SK-N-SH treated with all-trans-retinoic acid at 6 μM for 48 hours (cell line): ENCODE results near the gene GTF3A.

Experiments
- ATAC-seq: fragments of 200-7000 bp; cut with Tn5 transposase; 3 replicates; pipeline ENCODE4 v1.9.1; 2020; ENCODE audit warnings: mild to moderate bottlenecking, moderate library complexity
- ARNTL ChIP-seq: fragments of 450-650 bp; formaldehyde crosslinking; IDR thresholded peaks from 2 replicates; pipeline ENCODE4 v1.5.0; 2020; ENCODE audit warnings: low read depth, mild to moderate bottlenecking, moderate library complexity, borderline replicate concordance
- BACH2 ChIP-seq: fragments of 250-450 bp; sonication (Bioruptor Pico); IDR thresholded peaks from 2 replicates; pipeline ENCODE4 v1.9.0; 2021; ENCODE audit warnings: mild to moderate bottlenecking, borderline replicate concordance
- CSDC2 ChIP-seq: fragments of 250-450 bp; sonication (Bioruptor Pico); IDR thresholded peaks from 2 replicates; pipeline ENCODE4 v1.5.0; 2020; ENCODE audit warnings: mild to moderate bottlenecking, moderate library complexity
- ESRRG ChIP-seq: fragments of 250-450 bp; sonication (Bioruptor Pico); IDR thresholded peaks from 2 replicates; pipeline ENCODE4 v1.6.1; 2021; ENCODE audit warnings: mild to moderate bottlenecking
- GLIS3 ChIP-seq: fragments of 250-450 bp; sonication (Bioruptor Pico); IDR thresholded peaks from 2 replicates; pipeline ENCODE4 v1.5.0; 2020; ENCODE audit warnings: mild to moderate bottlenecking, moderate library complexity
- ISL1 ChIP-seq: fragments of 250-450 bp; sonication (Bioruptor Pico); IDR thresholded peaks from 2 replicates; pipeline ENCODE4 v2.1.2; 2022; ENCODE audit warnings: mild to moderate bottlenecking, moderate library complexity
- OSR1 ChIP-seq: fragments of 250-450 bp; sonication (Bioruptor Pico); IDR thresholded peaks from 2 replicates; pipeline ENCODE4 v1.8.0; 2022; ENCODE audit warnings: moderate library complexity, mild to moderate bottlenecking, inconsistent platforms
- PATZ1 ChIP-seq: fragments of 250-450 bp; sonication (Bioruptor Pico); IDR thresholded peaks from 2 replicates; pipeline ENCODE4 v1.8.0; 2020; ENCODE audit warnings: mild to moderate bottlenecking, moderate library complexity, borderline replicate concordance
- PPARA ChIP-seq: fragments of 250-450 bp; sonication (Bioruptor Pico); IDR thresholded peaks from 2 replicates; pipeline ENCODE4 v1.5.0; 2020; ENCODE audit warnings: mild to moderate bottlenecking, borderline replicate concordance
- RARB ChIP-seq: fragments of 250-450 bp; sonication (Bioruptor Pico); IDR thresholded peaks from 2 replicates; pipeline ENCODE4 v1.8.0; 2021; ENCODE audit warnings: mild to moderate bottlenecking, moderate library complexity
- TCF4 ChIP-seq: fragments of 250-450 bp; sonication (Bioruptor Pico); IDR thresholded peaks from 2 replicates; pipeline ENCODE4 v1.8.0; 2021; ENCODE audit warnings: mild to moderate bottlenecking, moderate library complexity, borderline replicate concordance
- TOX ChIP-seq: fragments of 250-450 bp; sonication (Bioruptor Pico); IDR thresholded peaks from 2 replicates; pipeline ENCODE4 v1.8.0; 2021; ENCODE audit warnings: mild to moderate bottlenecking, moderate library complexity, borderline replicate concordance
- TSHZ2 ChIP-seq: fragments of 250-450 bp; sonication (Bioruptor Pico); IDR thresholded peaks from 2 replicates; pipeline ENCODE4 v1.5.0; 2020; ENCODE audit warnings: mild to moderate bottlenecking, moderate library complexity
- ZC3H10 ChIP-seq: fragments of 250-450 bp; sonication (Bioruptor Pico); IDR thresholded peaks from 2 replicates; pipeline ENCODE4 v1.5.1; 2021; ENCODE audit warnings: mild to moderate bottlenecking, moderate library complexity
- ZFP3 ChIP-seq: fragments of 250-450 bp; sonication (Bioruptor Pico); IDR thresholded peaks from 2 replicates; pipeline ENCODE4 v1.5.0; 2020; ENCODE audit warnings: mild to moderate bottlenecking, moderate library complexity
- ZNF70 ChIP-seq: fragments of 450-650 bp; formaldehyde crosslinking; IDR thresholded peaks from 2 replicates; pipeline ENCODE4 v1.5.0; 2020; ENCODE audit warnings: mild to moderate bottlenecking, moderate library complexity
- ZNF8 ChIP-seq: fragments of 450-650 bp; formaldehyde crosslinking; IDR thresholded peaks from 2 replicates; pipeline ENCODE4 v1.5.0; 2020; ENCODE audit warnings: mild to moderate bottlenecking, moderate library complexity
- TF ChIP-seq, protein P1 (sequence below): fragments of 250-450 bp; sonication (Bioruptor Pico); IDR thresholded peaks from 2 replicates; pipeline ENCODE4 v1.8.0; 2021; ENCODE audit warnings: low read depth, mild to moderate bottlenecking, moderate library complexity, borderline replicate concordance

GTF3A gene

DNA sequence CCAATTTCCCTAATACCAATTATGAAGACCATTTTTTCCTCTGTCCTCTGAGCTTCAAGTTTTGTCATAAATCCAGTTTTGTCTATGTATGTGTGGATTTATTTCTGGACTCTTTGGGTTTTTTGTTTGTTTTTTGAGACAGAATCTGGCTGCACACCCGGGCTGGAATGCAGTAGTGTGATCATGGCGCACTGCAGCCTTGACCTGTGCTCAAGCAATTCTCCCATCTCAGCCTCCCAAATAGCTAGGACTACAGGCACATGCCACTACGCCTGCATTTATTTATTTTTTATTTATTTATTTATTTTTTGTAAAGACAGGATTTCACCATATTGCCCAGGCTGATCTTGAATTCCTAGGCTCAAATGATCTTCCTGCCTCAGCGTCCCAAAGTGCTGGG is 45.3 kb upstream of the GTF3A start:
- TF ChIP-seq ZC3H10 (CRISPR knock-in tag) (no peak), BACH2 (CRISPR knock-in tag) (no peak), OSR1 (CRISPR knock-in tag) (no peak), GLIS3 (CRISPR knock-in tag) (no peak), RARB (CRISPR knock-in tag) (no peak), ZNF70 (no peak), TOX (CRISPR knock-in tag) (no peak), PPARA (CRISPR knock-in tag) (no peak), PATZ1 (CRISPR knock-in tag) (no peak), ARNTL (CRISPR knock-in tag) (no peak)
- ATAC-seq: no peak

DNA sequence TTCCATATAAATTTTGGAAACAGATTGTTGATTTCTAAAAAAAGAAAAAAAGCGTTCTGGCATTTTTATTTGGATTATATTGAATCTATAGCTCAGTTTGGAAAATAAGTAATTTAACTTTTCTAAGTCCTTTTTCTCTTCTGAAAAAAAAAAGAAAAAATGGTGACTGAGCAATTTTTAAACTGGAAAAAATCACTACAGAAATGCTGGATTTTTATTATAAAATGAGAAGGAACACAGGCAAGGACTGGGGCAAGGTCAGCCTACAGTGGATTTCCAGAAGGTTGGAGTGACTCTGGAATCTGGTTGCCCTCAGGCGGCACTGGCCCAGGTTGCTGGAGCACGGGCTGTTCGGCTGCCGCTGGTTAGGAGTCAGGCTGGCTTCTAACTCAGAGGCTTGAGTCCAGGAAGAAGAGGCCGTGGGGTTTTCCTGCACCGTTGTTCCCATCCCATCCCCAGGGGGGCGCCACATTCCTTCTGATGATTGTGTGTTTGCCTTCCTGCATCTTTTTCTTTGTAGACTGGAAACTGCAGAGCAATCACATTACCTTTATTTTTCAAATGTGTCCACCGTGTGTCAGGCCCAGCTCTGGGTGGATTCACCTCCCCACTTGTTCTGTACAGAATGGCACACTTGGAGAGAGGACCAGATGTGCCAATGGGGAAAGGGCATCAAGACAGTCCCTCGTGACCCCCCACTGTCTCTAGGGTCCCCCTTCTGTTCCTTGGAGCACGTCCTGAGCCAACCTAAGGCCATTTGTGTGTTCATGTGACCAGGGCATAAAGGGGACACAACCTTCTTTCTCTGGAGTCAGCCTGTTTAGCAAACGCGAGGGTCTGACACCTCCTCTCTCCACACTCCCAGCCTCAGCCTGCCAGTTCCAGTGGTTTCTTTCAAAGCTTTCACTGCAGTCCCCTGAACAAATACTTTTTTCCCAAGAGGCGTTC is 44.5 kb upstream of the GTF3A start:
- ATAC-seq: peak; percentile 70

GRCh38 chr13:27381601-27382000 is 42.8 kb upstream of the GTF3A start:
- TF ChIP-seq BACH2 (CRISPR knock-in tag) (no peak), ESRRG (CRISPR knock-in tag) (no peak), ZNF70 (no peak), ZNF8 (CRISPR knock-in tag) (no peak), ZC3H10 (CRISPR knock-in tag) (no peak), ISL1 (CRISPR knock-in tag) (no peak), TSHZ2 (CRISPR knock-in tag) (no peak), PATZ1 (CRISPR knock-in tag) (no peak), RARB (CRISPR knock-in tag) (no peak), ARNTL (CRISPR knock-in tag) (no peak), ZFP3 (CRISPR knock-in tag) (no peak), TCF4 (no peak), CSDC2 (CRISPR knock-in tag) (no peak)
- TF ChIP-seq, protein P1, sequence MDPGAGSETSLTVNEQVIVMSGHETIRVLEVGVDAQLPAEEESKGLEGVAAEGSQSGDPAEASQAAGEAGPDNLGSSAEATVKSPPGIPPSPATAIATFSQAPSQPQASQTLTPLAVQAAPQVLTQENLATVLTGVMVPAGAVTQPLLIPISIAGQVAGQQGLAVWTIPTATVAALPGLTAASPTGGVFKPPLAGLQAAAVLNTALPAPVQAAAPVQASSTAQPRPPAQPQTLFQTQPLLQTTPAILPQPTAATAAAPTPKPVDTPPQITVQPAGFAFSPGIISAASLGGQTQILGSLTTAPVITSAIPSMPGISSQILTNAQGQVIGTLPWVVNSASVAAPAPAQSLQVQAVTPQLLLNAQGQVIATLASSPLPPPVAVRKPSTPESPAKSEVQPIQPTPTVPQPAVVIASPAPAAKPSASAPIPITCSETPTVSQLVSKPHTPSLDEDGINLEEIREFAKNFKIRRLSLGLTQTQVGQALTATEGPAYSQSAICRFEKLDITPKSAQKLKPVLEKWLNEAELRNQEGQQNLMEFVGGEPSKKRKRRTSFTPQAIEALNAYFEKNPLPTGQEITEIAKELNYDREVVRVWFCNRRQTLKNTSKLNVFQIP (CRISPR knock-in tag): no peak
- TF ChIP-seq, all 23 proteins: peak for 0
- ATAC-seq: no peak

More for the DNA sequence above, 44.5 kb upstream of the GTF3A start:
- TF ChIP-seq ZNF8 (CRISPR knock-in tag): no peak
- no peak for TF ChIP-seq ZC3H10 (CRISPR knock-in tag)
- no peak for TF ChIP-seq ISL1 (CRISPR knock-in tag)
- TF ChIP-seq RARB (CRISPR knock-in tag): no peak
- no peak for TF ChIP-seq BACH2 (CRISPR knock-in tag)
- no peak for TF ChIP-seq OSR1 (CRISPR knock-in tag)
- no peak for TF ChIP-seq GLIS3 (CRISPR knock-in tag)
